IMR-90 (cell line): Measurements from ENCODE around the gene CACUL1. TPM values are rescaled to one million over a fixed set of nuclear protein-coding genes. Genes with fewer than 3 reads are reported as not detected.

Source experiments
- ATAC-seq: fragments of 200-7000 bp; cut with Tn5 transposase; 2 replicates; pipeline ENCODE4 v1.9.1; 2020; ENCODE audit warnings: low read depth, mild to moderate bottlenecking, moderate library complexity
- BruUV-seq: library from RNA; stranded (reverse); fragments of 400-500 nt; replicated peaks from 2 replicates; lab custom pipeline; 2021; lab: Mats Ljungman, UMichigan
- CTCF ChIA-PET: fragments of 300-600 bp; formaldehyde crosslinking; extraction: SDS; loops from one replicate; lab custom pipeline; 2021; ENCODE audit warnings: antibody characterized with exemption; lab: Yijun Ruan, JAX
- POLR2A ChIA-PET: fragments of 300-600 bp; sonication (Branson Sonifier 250); formaldehyde crosslinking; loops from one replicate; lab custom pipeline; 2022; ENCODE audit warnings: antibody characterized with exemption; ENCODE audit not compliant: unreplicated experiment; lab: Charles Lee
- DNase-seq: peaks from one replicate; pipeline ENCODE4 v3.0.0; 2013
- H2AFZ ChIP-seq: replicated peaks from 2 replicates; pipeline ENCODE3; 2013; ENCODE audit warnings: low read length, mild to moderate bottlenecking; ENCODE audit not compliant: poor library complexity
- H2AK5ac ChIP-seq: 2 replicates; pipeline ENCODE4 v1.6.1; 2013; ENCODE audit warnings: low read depth, low read length, inconsistent platforms
- H2AK9ac ChIP-seq: replicated peaks from 2 replicates; pipeline ENCODE3; 2013; ENCODE audit warnings: mild to moderate bottlenecking, low read depth, low read length, moderate library complexity; ENCODE audit not compliant: poor library complexity
- H2BK120ac ChIP-seq: 2 replicates; pipeline ENCODE4 v1.6.1; 2013; ENCODE audit warnings: low read depth, low read length, inconsistent platforms
- H2BK15ac ChIP-seq: 3 replicates; pipeline ENCODE4 v1.6.1; 2013; ENCODE audit warnings: low read depth, low read length, inconsistent platforms
- H2BK20ac ChIP-seq: 2 replicates; pipeline ENCODE4 v1.6.1; 2013; ENCODE audit warnings: low read depth, mild to moderate bottlenecking, inconsistent platforms, low read length, moderate library complexity
- H2BK5ac ChIP-seq: 2 replicates; pipeline ENCODE4 v1.6.1; 2013; ENCODE audit warnings: mild to moderate bottlenecking, low read depth, low read length, inconsistent platforms; ENCODE audit not compliant: poor library complexity, severe bottlenecking
- H3K14ac ChIP-seq: replicated peaks from 2 replicates; pipeline ENCODE4 v1.6.1; 2013; ENCODE audit warnings: low read depth, low read length, inconsistent platforms
- H3K18ac ChIP-seq: 2 replicates; pipeline ENCODE4 v1.6.1; 2013; ENCODE audit warnings: low read depth, low read length, control low read depth
- H3K23ac ChIP-seq: 2 replicates; pipeline ENCODE4 v1.6.1; 2013; ENCODE audit warnings: low read depth, low read length, inconsistent platforms
- H3K27ac ChIP-seq: 2 replicates; pipeline ENCODE4 v1.5.1; 2013; ENCODE audit warnings: mild to moderate bottlenecking, control low read depth, low read length; ENCODE audit not compliant: insufficient read depth
- H3K27me3 ChIP-seq: 2 replicates; pipeline ENCODE4 v1.6.1; 2013; ENCODE audit warnings: low read length; ENCODE audit not compliant: control insufficient read depth, insufficient read depth
- H3K36me3 ChIP-seq: 2 replicates; pipeline ENCODE4 v1.6.1; 2013; ENCODE audit warnings: low read length, mixed read lengths; ENCODE audit not compliant: control insufficient read depth, insufficient read depth
- H3K4ac ChIP-seq: 2 replicates; pipeline ENCODE4 v1.6.1; 2013; ENCODE audit warnings: low read depth, low read length, inconsistent platforms
- H3K4me1 ChIP-seq: 2 replicates; pipeline ENCODE4 v1.6.1; 2013; ENCODE audit warnings: low read length, mixed read lengths; ENCODE audit not compliant: control insufficient read depth, insufficient read depth
- H3K4me2 ChIP-seq: 2 replicates; pipeline ENCODE4 v1.6.1; 2013; ENCODE audit warnings: low read depth, mild to moderate bottlenecking, control low read depth, low read length, moderate library complexity
- H3K4me3 ChIP-seq: 2 replicates; pipeline ENCODE4 v1.5.1; 2013; ENCODE audit warnings: low read depth, mild to moderate bottlenecking, control low read depth, low read length, moderate library complexity; ENCODE audit not compliant: insufficient read depth
- H3K56ac ChIP-seq: 2 replicates; pipeline ENCODE4 v1.6.1; 2013; ENCODE audit warnings: low read length, inconsistent platforms; ENCODE audit not compliant: insufficient read depth; ENCODE audit errors: extremely low read depth
- H3K79me1 ChIP-seq, 2 experiments: 2 replicates each; pipeline ENCODE4 v1.6.1; 2013; ENCODE audit warnings: low read length in 2 of 2, inconsistent platforms in 1 of 2, low read depth in 1 of 2
- H3K9ac ChIP-seq: 2 replicates; pipeline ENCODE4 v1.6.1; 2013; ENCODE audit warnings: low read depth, low read length, control low read depth
- H3K9me1 ChIP-seq: 2 replicates; pipeline ENCODE4 v1.6.1; 2013; ENCODE audit warnings: low read length, inconsistent platforms; ENCODE audit not compliant: insufficient read depth
- H3K9me3 ChIP-seq: 2 replicates; pipeline ENCODE4 v1.6.1; 2013; ENCODE audit warnings: low read length; ENCODE audit not compliant: control insufficient read depth, insufficient read depth
- H4K20me1 ChIP-seq: 2 replicates; pipeline ENCODE4 v1.6.1; 2013; ENCODE audit warnings: low read length, inconsistent platforms; ENCODE audit not compliant: insufficient read depth
- H4K5ac ChIP-seq: 2 replicates; pipeline ENCODE4 v1.6.1; 2013; ENCODE audit warnings: mild to moderate bottlenecking, low read depth, low read length, control low read depth
- H4K8ac ChIP-seq, 2 experiments: 2 replicates each; pipeline ENCODE4 v1.6.1; 2013; ENCODE audit warnings: low read depth in 2 of 2, low read length in 2 of 2, control low read depth in 1 of 2, inconsistent platforms in 1 of 2
- H4K91ac ChIP-seq: 2 replicates; pipeline ENCODE4 v1.6.1; 2013; ENCODE audit warnings: low read depth, low read length, inconsistent platforms; ENCODE audit not compliant: insufficient read depth
- BHLHE40 ChIP-seq: fragments of 150-350 bp; IDR thresholded peaks from 2 replicates; pipeline ENCODE4 v1.6.1; 2016; ENCODE audit warnings: mild to moderate bottlenecking, low read depth, low read length
- POLR2A ChIP-seq: IDR thresholded peaks from 2 replicates; pipeline ENCODE4 v1.6.1; 2012; ENCODE audit warnings: mild to moderate bottlenecking, low read depth, low read length
- RCOR1 ChIP-seq: IDR thresholded peaks from 2 replicates; pipeline ENCODE4 v1.6.1; 2012; ENCODE audit warnings: mild to moderate bottlenecking, low read length, improper control_type of control experiment; ENCODE audit not compliant: insufficient replicate concordance
- SMC3 ChIP-seq: fragments of 150-350 bp; IDR thresholded peaks from 2 replicates; pipeline ENCODE4 v1.6.1; 2016; ENCODE audit warnings: low read depth, mild to moderate bottlenecking, antibody characterized with exemption, low read length, moderate library complexity
- WGBS, 2 experiments: methylation state at CpG; one replicate each; pipeline versions ENCODE4 v1.1.5 to v1.1.7; 2013; ENCODE audit warnings: missing lambda C conversion rate in 2 of 2; ENCODE audit not compliant: insufficient read length in 1 of 2; ENCODE audit errors: extremely low coverage in 2 of 2; 5-methylcytosine and 5-hydroxymethylcytosine counted together
- dilution Hi-C: fragments of 300-500 bp; cut with HindIII; formaldehyde crosslinking; loops from one replicate; pipeline ENCODE4 v1.14.3; 2018; ENCODE audit warnings: low sequenced_read_pairs; ENCODE audit not compliant: unreplicated experiment
- in situ Hi-C: fragments of 300-500 bp; cut with MboI; formaldehyde crosslinking; loops from 3 replicates; pipeline ENCODE4 v1.14.3; 2019; ENCODE audit warnings: low sequenced_read_pairs, inconsistent platforms, mixed read lengths
- intact Hi-C: fragments of 100-400 bp; cut with micrococcal nuclease; formaldehyde crosslinking; loops from 2 replicates; pipeline ENCODE4 v1.10.0; 2022
- polyA plus RNA-seq, 3 experiments: library from polyadenylated mRNA; depleted of rRNA; stranded (reverse); fragments of >200 nt; gene quantifications; 2 replicates each; pipeline ENCODE4 v1.2.3, GENCODE V29; 2012; ENCODE audit warnings: low replicate concordance in 1 of 3
- total RNA-seq: library from RNA; depleted of rRNA; stranded (reverse); fragments of >200 nt; gene quantifications from 2 replicates; pipeline ENCODE4 v1.2.3, GENCODE V29; 2012

The CACUL1 gene
- total and polyA plus RNA-seq, 2 of the 4 experiments (the other 2 are of a cell fraction), result 5.3 to 23.5 TPM

DNA sequence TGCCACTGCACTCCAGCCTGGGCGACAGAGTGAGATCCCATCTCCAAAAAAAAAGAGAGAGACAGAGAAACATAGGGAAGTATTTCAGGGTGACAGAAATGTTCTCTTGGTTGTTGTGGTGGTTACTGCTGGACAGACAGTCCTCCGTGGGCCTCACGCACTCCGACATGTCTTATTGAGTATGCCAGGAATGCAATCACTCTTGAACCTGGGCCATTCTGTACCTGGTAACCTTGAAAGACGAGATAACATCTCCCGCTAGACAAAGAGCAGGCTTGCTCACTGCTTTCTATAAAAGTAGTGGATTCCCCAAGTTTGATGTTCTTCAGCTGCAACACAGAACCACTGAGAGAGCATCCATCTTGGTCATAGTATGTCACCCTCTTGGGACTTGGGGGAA, 6.7 kb downstream of the CACUL1 start:
- in situ Hi-C loops (loop anchor here (25.0 kb wide), 1 partner anchor 439 kb away; the partner anchor contains the start of gene PRDX3), dilution Hi-C loops (no loop called here), intact Hi-C loops (loop anchor here (10.0 kb wide), 1 partner anchor 703 kb away; the partner anchor contains the start of gene RAB11FIP2)
- Histone ChIP-seq H3K4me2 (no peak overlapping the region), H3K4me1 (peaks cover 6% of the 10 kb centered on the region), H4K8ac (no peak overlapping the region), H2BK20ac (no peak overlapping the region), H3K23ac (no peak overlapping the region), H3K27me3 (no peaks in the 10 kb centered on the region), H3K27ac (no peak overlapping the region), H3K9me3 (no peaks in the 10 kb centered on the region), H3K56ac (no peak overlapping the region), H3K9ac (no peak overlapping the region), H2AK9ac (no peak overlapping the region), H2AK5ac (no peak overlapping the region), H2BK5ac (no peak overlapping the region), H4K20me1 (peaks cover 46% of the 10 kb centered on the region), H2AFZ (no peak overlapping the region), H3K14ac (no peak overlapping the region), H3K4me3 (no peak overlapping the region), H3K79me1 (peaks cover 14 to 50% of the 10 kb centered on the region in 2 experiments), H4K91ac (no peak overlapping the region), H2BK15ac (no peak overlapping the region), H2BK120ac (no peak overlapping the region), H3K36me3 (peaks cover 3% of the 10 kb centered on the region; the same call in 1 of the 2 replicates), H3K18ac (no peak overlapping the region), H3K9me1 (peaks cover 4% of the 10 kb centered on the region; the same call in 1 of the 2 replicates), H4K5ac (no peak overlapping the region), H3K4ac (no peak overlapping the region)
- ChIA-PET POLR2A (no interaction called here), CTCF (no interaction called here)
- DNase-seq (no peak), ATAC-seq (no peak)
- TF ChIP-seq BHLHE40 (no peak), SMC3 (no peak), POLR2A (no peak), RCOR1 (no peak)
- no TSS peak for BruUV-seq
- no CpG with 5 or more reads among the region's 6 CpGs for WGBS, 2 experiments
